ENCODE data around the gene CNTNAP5. TPM values are rescaled to one million over a fixed set of nuclear protein-coding genes. Genes with fewer than 3 reads are reported as not detected.

CNTNAP5 gene
- total RNA-seq, 1 experiment from 2014 or later, result 0.48 TPM

GRCh38 chr2:124816007-124816406 lies 790.9 kb downstream of the CNTNAP5 start:
- no peaks in the 10 kb centered on the region for H3K79me2 ChIP-seq (ENCODE audit: insufficient read depth, low read length)
- no peak for DNase-seq
- H3K4ac ChIP-seq (ENCODE audit: low read depth, low read length), result no peak overlapping the region
- no peaks in the 10 kb centered on the region for H3K23me2 ChIP-seq (ENCODE audit: insufficient read length, low read depth, low read length, poor library complexity, severe bottlenecking)
- H3K4me2 ChIP-seq (ENCODE audit: insufficient read depth, insufficient read length, low read length), result no peak overlapping the region
- Mint-ChIP-seq H3K4me1 (0 out of 4 replicates have a peak, but pooled peaks cover 0 to 4% of the 10 kb centered on the region in 2 experiments), H3K27me3 (ENCODE audit: low read depth) (no peaks in the 10 kb centered on the region), H3K4me3 (no peak overlapping the region), H3K27ac (no peak overlapping the region), H3K9me3 (peaks cover 0 to 6% of the 10 kb centered on the region in 2 experiments; a peak in 2 of 5 replicates), H3K36me3 (ENCODE audit: insufficient read depth in 1 of 3, low read depth in 3 of 3) (peaks cover 0 to 11% (median 0%) of the 10 kb centered on the region in 3 experiments; a peak in 1 of 7 replicates)
- H2AK5ac ChIP-seq (ENCODE audit: insufficient read length, low read length), result no peak overlapping the region
- H3K27me3 ChIP-seq (ENCODE audit: insufficient read depth, low read length), result no peaks in the 10 kb centered on the region
- H2BK5ac ChIP-seq (ENCODE audit: insufficient read length, low read length), result no peak overlapping the region
- H4K91ac ChIP-seq (ENCODE audit: insufficient read length, low read depth, low read length), result no peak overlapping the region
- H3T11ph ChIP-seq (ENCODE audit: low read length), result no peak overlapping the region
- H2BK12ac ChIP-seq (ENCODE audit: insufficient read length, low read depth, low read length), result no peak overlapping the region
- no peak overlapping the region for H3K23ac ChIP-seq (ENCODE audit: insufficient read length, low read depth, low read length)
- H3K56ac ChIP-seq (ENCODE audit: insufficient read length, low read depth, low read length), result no peak overlapping the region
- no peak overlapping the region for H3K14ac ChIP-seq (ENCODE audit: insufficient read depth, low read length)
- H2BK15ac ChIP-seq (ENCODE audit: low read depth, low read length), result no peak overlapping the region
- H4K5ac ChIP-seq (ENCODE audit: insufficient read length, low read depth, low read length), result no peak overlapping the region
- no peak overlapping the region for H3K27ac ChIP-seq (ENCODE audit: insufficient read length, low read depth, low read length)
- no peaks in the 10 kb centered on the region for H4K20me1 ChIP-seq (ENCODE audit: control insufficient read depth, insufficient read depth, insufficient read length)
- H3K4me1 ChIP-seq (ENCODE audit: insufficient read depth, low read length), result no peaks in the 10 kb centered on the region
- H2AFZ ChIP-seq (ENCODE audit: low read length), result no peak overlapping the region
- TF ChIP-seq CTCF (conservative IDR thresholded peaks at IDR 0.05), result no peak
- no peak overlapping the region for H2BK120ac ChIP-seq (ENCODE audit: low read depth, low read length, poor library complexity, severe bottlenecking)
- no peak overlapping the region for H2BK20ac ChIP-seq (ENCODE audit: low read depth, low read length, poor library complexity, severe bottlenecking)
- H4K8ac ChIP-seq (replicated peaks; ENCODE audit: insufficient read length, low read depth, low read length), result no peak overlapping the region
- WGBS (ENCODE audit: extremely low coverage, insufficient read length, low lambda C conversion rate), result no CpG with 5 or more reads among the region's 3 CpGs
- no peak overlapping the region for H3K9ac ChIP-seq (ENCODE audit: extremely low read depth, insufficient read length, low read length)
- H3K9me3 ChIP-seq (ENCODE audit: control insufficient read depth, low read depth, low read length), result no peaks in the 10 kb centered on the region
- H3K18ac ChIP-seq (ENCODE audit: insufficient read length, low read depth, low read length), result no peak overlapping the region
- H3K79me1 ChIP-seq (ENCODE audit: insufficient read depth, low read depth, low read length, poor library complexity, severe bottlenecking), result no peaks in the 10 kb centered on the region
